T-helper 22 cell (primary cell): ENCODE data around the gene TMEM51.

Experiments
- DNase-seq: peaks from one replicate; pipeline ENCODE4 v3.0.0-alpha.2; 2020; ENCODE audit warnings: low read depth

The TMEM51 gene, protein sequence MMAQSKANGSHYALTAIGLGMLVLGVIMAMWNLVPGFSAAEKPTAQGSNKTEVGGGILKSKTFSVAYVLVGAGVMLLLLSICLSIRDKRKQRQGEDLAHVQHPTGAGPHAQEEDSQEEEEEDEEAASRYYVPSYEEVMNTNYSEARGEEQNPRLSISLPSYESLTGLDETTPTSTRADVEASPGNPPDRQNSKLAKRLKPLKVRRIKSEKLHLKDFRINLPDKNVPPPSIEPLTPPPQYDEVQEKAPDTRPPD

DNA sequence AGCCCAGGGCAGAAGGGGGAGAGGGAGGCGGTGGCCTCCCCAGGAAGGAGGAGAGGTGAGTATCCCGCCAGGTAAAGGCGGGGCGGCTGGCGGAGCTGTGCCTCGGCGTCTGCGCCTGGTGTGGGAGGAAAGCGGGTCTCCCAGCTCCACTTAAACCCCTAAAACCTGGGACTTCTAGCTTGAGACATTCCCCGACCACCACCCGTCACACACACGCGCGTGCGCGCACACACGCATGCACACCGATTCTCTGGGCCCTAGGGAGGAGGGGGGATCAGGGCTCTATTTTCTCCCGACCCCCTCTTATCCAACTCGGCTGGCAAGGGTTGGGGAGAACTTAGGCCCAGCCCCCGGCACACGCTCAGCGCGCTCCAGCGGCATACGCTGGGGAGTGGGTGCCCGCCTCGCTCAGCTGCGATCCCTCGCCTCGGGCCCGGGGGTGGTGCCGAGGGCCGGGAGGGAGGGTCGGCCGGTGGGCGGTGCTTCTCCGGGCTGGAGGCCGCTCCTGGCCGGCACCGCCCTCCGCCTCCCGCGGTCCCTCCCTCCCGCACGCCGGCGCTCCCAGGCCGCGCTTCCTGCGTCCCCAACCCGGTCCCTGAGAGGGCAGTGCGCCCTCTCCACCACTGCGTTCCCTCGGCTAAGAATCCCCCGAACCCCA lies at the start of gene TMEM51:
Gene TMEM51 (plus strand): TSS at position 564 of the 658 bp plus-strand sequence. CDS start 61,341 bp downstream, outside the sequence.
- DNase-seq = no peak

DNA sequence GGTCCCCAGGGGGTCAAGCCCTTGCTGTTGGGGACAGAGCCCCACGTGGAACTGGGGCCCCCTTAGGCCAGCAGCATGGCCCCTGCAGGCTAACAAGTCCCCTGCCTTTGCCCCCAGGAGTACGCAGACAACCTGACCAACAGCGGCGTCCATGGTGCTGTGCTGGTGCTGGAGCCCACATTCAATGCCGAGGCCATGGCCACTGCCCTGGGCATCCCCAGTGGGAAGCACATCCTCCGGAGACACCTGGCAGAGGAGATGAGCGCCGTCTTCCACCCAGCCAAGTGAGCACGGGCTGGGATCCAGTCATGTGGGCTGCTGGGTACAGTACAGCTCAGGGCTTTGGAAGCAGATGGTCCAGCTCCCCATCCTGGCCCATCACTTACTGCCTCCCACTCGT lies 49.6 kb upstream of the TMEM51 start:
- no peak for DNase-seq

DNA sequence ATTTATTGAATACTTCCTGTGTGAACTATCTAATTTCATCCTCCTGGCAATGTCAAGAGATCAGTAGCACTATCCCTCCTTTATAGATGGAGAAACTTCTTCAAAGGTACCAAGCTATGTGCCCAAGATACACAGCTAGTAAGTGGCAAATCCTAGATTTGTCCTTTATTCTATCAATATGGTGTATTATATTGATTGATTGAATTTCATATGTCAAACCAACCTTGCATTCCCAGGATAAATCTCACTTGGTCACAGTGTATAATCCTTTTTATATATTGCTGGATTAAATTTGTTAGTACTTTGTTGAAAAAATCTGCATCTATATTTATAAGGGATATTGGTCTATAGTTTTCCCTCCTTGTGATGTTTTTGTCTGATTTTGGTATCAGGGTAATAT lies 48.8 kb upstream of the TMEM51 start:
- DNase-seq = no peak

DNA sequence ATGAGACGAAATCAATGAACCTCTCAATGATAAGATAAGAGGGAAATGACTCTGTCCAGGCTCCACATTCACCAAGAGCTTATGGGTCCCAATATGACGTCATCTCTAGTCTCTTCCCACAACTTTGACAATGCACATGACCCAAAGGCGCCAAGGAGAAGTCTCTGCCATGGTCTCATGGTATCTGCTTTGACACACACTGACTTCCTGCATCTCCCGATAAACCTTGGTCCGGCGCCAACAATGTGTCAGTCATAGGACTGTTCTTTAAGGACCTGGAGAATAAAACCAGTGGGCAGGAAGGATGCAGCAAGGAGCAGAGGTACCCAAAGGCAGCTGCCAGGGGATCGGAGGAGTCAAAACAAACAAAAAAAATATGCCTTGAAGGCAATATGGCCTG lies 46.9 kb upstream of the TMEM51 start:
- DNase-seq = no peak

DNA sequence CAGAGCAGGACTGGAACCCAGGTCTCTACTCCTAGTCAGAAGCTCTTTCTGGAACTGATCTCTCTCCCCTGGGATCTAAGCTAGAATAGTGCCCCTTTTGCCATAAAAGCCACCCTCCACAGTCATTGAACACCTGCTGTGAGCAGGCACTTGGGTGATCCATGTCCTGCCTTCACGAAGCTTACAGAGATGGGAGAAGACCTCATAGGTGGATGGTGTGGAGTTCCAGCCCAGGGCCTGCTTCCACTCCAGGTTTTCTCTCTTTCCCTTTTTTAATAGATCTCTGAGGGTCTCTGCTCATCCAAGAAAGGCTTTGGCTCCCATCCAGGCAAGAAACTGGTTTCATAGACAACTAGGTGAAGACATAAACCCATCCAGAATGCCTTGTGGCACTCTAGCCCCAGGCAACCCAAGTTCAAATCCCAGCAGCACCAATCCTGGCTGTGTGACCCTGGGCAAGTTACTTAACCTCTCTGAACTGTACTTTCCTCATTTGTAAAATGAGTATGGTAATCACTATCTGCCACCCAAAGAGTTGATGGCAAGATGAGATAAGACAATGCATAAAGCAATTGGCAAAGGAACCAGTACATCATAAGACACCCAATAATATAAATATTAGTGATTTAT lies 46.4 kb upstream of the TMEM51 start:
- DNase-seq = no peak

DNA sequence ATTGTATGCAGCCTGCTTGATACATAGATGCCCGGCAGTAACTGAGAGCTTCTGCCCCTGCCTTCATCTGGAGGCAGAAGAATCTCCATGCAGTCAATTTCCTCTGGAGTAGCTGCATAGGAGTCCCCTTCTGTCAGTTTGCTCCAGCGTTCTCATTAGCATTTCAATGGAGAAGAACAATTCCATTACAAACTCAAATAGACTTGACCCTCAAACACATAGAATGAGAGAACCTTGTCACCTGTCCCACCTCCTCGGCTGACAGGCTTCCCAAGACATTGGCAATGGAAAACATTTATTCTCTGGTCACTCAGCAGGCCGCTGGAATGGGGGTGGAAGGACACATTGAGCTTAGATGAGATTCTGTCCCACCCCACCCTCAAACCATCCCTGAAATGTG lies 45.6 kb upstream of the TMEM51 start:
- no peak for DNase-seq

DNA sequence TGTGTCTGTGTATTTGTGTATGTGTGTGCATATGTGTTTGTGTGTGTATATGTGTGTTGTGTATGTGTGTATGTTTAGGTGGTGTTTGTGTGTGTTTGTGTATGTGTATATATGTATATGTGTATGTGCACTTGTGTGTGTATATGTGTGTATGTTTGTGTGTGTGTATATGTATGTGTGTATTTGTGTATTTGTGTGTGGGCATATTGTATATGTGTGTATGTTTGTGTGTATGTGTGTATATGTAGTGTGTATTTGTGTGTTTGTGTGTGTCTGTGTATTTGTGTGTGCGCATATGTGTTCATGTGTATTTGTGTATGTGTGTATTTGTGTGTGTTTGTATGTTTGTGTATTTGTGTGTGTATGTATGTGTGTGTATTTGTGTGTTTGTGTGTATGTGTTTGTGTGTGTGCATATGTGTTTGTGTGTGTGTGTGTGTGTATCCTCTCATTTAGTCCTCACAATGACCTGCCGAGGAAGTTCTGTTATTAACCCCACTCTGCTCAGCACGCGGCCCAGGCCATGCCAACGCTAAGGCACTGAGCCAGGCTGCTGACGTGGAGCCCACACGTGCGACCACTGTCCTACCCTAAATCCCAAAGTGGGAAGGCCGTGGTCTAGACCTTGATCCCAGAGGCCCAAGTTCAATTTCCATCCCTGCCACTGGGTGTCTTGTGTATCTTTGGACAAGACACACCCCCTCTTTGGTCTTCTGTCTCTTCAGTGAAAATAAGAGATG lies 43.2 kb upstream of the TMEM51 start:
- no peak for DNase-seq

DNA sequence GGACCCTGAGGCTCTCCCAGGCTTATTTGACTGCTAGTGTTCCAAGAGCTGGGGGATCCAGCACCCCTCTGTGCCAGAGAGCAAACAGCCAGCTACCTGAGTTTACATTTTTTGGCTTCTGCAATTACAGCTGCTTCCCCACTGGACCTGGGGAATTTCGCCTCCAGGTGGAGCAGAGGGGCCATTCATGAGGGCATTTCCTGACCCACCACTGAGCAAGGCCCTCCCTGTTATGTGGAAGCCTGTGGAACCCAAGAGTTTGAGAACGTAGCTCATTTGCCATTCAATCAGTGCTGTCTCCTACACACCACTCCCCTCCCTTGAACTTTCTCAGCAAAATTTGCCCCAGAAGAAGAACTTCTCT lies 42.7 kb upstream of the TMEM51 start:
- DNase-seq = no peak

DNA sequence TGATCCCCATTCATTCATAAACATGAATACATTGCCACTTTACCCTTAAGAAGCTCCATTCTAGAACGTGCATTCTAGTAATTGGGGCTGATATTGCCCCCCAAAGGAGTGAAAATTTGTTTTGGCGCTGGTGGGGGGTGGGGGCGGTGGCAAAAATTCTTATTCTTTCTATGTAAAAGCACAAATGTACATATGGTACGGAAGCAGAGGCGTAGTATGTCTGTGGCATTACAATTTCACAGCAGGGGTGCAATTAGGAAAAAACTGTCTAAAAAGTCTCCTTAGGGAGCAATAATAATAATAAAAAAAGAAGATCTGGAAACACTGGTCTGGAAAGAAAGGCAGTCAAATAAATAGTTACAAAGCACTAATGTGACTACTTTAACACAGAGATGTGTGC lies 40.4 kb upstream of the TMEM51 start:
- no peak for DNase-seq

DNA sequence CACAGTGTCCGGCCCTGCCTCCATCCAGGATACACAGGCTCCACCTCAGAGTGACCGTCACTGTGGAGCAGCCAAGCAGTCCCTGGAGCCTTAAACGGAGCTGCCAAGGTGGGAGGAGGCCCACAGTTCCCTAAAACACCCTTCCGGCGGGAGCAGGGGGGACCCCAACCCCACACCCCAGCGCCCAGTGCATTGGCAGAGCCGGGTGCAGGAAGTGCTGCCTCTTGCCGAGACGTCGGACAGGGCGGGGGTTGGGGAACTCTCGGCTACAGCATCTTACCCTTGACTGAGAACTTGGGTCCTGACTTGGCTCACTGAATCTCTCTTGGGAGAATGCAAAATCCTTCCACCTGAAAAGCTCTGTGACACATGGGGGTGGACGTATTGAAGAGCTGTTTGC lies 38.7 kb upstream of the TMEM51 start:
- no peak for DNase-seq

DNA sequence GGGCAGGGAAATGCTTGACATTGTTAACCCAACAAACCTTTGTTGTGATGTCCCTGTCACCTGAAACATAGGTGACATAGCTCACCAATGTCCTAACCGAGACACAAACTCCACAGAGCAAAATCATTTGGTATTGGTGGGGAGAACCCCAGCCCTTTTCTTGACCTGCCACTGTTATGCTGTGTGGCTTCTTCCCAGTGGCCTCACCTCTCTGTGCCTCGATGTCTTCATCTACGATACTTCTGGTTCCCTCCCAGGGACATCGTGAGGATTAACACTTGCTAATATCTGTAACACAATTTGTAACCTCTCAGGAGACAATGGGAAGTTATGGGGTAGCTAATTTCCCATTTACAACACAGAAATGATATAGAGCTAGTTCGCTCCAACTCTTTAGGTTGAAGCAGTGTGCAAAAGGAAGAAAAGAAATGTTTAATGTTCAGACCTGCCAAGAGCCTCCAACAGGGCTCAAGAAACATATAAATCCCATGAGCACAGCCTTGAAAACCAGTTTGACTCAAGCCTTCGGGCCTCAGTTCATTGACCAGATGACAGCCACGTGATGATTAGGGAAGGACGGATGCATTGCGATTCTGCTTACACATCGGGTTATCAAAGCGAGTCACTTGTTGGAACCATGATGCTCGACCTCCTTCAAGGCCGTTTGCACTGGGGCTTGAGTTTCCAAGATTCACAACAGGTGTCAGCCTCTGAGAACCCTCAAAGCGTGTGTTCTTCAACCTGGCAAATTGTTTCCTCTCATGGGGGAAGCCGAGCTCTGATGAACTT lies 37.8 kb upstream of the TMEM51 start:
- no peak for DNase-seq

DNA sequence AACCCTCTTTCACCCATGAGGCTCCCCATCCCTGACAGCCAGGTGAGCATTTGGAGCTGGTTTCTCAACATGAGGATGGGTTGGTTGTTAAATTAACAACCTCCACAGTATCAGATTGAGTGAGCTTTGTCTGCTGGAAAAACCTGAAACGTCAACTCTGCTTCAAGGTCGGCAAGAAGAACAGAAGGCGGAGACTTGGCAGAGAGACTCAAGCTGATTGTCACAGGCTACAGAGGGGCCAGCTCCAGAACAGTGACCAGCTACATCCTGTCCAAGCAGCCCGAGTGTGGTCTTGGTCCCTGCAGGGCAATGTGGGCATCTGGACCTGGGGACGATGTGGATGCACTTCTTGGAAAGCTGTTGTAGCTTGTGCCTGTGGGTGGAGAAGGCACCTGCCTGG lies 36.6 kb upstream of the TMEM51 start:
- no peak for DNase-seq

DNA sequence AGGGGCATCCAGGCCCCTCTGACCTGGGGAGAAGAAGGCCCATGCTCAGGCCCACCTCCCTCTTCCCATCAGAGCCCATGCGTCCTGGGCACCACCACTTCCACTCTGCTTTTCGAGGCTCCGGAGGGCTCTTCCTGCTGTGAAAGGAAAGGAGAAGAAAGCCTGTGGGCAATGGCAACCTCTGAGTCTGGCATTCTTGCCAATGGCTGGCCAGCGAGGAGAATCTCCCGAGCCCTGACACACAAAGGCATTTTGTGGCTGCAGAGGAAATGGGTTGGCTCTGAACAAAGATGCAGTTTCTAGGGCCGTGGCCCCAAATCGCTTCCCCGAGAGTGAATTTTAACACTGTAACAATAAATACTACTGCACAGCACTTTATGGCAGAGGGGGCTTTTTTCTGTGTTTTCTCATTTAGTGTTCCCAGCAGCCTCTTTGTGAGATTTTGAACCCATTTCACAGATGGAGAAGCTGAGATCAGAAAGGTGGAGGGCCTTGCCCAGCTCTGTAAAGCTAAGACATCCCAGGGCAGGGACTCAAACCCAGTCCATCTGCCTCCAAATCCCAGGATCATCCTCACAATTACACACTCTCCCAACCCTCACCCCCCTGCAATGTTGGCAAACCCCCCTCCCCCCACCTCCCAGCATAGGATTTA lies 35.7 kb upstream of the TMEM51 start:
- no peak for DNase-seq

DNA sequence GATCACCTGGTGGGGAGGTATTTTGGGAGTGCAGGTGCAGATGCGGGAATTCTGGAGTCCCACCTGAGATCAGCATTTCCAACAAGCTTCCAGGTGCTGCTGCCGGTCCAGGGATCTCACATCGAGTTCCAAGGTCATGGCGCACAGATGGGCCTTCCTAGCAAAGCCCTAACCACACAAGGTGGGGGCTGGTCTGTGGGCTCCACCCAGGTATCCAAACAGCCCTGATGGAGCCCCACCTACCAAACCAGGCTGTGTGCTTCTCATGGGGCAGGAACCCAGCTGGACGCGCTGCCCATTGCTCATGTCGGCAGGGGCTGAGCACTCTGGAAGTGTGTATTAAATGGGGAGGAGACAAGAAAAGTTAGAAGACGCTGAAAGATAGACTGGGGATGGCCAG lies 35.0 kb upstream of the TMEM51 start:
- no peak for DNase-seq

DNA sequence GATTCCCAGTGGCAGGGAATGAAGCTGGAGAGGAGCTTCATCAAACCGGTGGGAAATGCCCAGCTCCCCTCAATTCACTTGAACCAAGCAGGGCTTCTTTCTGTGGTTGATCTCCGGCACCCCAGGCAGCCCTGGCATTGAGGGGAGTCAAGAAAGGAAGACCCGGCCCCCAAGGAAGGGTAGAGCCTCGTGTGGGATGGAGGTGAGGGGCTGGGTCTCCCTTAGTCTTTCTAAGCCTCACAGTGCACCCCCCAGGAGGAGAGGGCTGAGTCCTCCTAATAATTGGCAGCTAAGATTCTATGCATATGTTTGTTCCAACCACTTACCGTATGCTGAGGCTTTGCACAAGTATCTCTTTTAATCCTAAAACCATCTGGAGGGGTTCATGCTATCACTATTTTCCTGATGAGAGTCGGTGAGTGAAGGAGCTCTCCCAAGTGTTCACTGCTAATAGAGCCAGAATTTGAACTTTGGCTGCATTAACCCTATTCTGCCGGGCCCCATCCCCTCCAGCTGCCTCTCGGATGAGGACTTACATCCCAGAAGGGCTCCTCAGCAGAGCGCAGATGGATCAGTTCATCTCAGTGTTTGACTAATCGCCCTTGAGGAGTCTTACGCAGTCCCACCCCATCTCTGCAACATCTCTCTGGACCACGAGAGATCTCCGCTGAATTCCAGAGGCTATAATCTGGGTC lies 33.1 kb upstream of the TMEM51 start:
- no peak for DNase-seq

DNA sequence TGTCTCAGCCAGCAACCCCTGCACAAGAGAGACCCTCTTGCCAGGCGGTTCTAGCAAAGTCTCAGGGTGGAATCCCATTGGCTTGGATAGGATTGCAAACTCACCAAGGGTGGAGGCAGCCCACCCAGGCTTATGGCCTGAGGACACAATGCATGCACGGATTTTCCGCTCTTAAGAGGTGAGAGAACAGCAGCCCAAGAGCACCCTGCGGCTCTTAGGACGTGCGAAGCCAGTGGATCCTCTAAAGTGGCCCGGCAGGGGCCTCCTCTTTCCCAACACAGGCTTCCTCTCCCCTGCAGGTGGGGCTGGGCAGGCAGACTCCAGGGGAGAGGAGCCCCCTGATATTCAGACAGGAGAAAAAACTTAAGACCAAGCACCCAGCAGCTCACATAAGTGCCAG lies 31.2 kb upstream of the TMEM51 start:
- no peak for DNase-seq

DNA sequence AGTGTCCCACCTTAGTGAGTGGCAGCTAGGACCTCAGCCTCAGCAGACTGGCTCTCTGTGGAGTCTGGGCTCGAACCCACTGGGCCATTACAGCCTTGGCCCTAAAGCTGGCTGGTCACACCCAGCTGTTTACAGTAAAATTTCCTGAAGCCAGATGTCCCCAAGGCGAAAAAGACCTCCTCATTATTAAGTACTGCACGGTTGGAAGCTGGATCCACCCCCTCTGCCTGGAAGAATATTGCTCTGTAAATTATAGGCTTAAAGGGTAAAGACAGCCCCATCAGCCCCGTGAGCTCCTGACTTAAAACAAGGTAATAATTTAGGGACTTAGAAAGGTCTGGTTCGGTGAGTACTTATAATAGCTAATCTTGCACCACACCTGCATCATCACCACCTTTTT lies 30.3 kb upstream of the TMEM51 start:
- DNase-seq = no peak

DNA sequence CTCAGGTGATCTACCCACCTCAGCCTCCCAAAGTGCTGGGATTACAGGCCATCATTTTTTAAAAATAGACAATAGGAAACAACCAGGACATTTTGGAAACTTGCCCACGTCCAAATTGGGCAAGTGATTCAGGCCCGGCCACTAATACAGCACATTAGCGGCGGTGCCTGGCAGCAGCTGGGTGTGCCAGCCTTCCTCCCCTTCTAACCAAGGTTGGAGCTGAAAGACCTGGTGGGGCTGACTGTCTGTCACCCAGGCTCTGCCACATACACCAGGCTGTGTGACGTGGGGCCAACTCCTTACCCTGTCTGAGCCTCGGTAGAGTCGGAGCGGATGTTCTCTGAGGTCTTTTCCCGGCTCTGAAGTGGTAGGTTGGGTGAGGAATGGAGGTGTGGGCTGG lies 29.6 kb upstream of the TMEM51 start:
- DNase-seq = no peak

DNA sequence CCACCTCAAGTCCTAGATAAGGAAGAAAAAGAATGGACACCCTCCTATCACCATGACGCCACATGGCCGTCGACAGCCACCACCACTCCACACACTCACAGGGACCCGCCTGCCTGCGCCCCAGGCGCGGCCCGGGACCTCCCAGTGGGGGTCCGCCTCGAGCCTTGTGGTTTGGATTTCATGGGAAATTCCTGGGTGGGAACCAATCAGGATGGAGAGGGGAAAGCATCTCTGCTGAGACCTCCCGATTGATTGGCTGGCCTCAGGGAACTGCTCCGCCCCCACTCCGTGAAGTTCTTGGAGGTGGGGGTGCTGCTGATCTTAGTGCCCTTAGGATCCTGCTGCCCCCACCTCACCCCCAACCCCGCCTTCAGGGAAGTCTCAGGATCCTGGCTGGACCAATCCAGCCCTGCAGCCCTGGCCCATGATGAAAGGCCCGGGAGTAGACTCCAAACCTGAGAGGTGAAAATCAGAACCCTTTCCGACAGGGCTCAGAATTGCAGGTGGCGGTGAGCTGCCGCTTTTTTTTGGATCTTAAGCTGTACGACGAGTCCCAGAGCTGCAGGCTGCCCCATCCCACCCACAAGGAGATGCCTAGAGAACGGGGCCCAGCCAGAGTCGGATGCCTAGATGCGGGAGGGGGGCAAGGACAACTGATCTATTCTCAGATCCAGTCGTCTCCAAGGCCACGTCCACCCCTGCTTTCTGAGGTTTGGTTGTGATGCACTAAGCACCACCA lies 29.0 kb upstream of the TMEM51 start:
- no peak for DNase-seq

DNA sequence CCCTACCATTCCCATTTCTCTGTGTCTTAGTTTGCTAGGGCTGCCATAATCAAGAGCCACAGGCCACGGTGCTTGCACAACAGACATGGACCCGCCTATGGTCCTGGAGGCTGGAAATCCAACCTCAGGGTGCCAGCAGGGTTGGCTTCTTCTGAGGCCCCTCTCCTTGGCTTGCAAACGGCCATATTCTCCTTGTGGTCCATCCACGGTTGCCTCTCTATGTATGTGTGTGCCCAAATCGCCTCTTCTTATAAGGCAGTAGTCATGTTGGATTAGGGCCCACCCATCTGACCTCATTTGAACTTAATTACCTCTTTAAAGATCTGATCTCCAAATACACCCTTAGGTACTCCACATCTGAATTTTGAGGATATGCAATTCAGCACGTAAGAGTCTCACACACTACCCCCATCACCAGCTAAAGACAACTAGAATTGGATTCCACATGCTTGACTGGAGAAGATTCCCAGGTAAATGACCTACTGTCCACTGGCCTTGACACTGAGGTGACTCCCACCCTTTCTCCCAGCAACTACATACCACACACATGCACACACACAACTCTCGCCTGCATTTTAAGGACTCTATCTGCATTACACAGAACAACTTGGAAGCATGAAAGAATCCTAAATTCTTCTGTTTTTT lies 28.3 kb upstream of the TMEM51 start:
- no peak for DNase-seq
